H1 (cell line): Measurements from ENCODE around the gene CLDN9.

Experiments
- BACH1 ChIP-seq: IDR thresholded peaks from 2 replicates; pipeline ENCODE4 v1.6.1; 2012; ENCODE audit warnings: low read length, improper control_type of control experiment
- BCL11A ChIP-seq, 2 experiments: IDR thresholded peaks; one replicate each; pipeline ENCODE4 v1.6.1; 2011; ENCODE audit warnings: low read depth in 2 of 2, low read length in 2 of 2, mild to moderate bottlenecking in 2 of 2
- CBX5 ChIP-seq: fragments of 300-800, 300-1000 bp; sonication (generic); IDR thresholded peaks from 2 replicates; pipeline ENCODE4 v1.7.1; 2016; ENCODE audit warnings: antibody characterized with exemption, low read length, low read depth
- EP300 ChIP-seq, 2 experiments: IDR thresholded peaks; 1 replicate in 1 of 2; 2 replicates in 1 of 2; pipeline ENCODE4 v1.6.1; 2011 to 2012; ENCODE audit warnings: low read depth in 2 of 2, low read length in 2 of 2, mild to moderate bottlenecking in 2 of 2, borderline replicate concordance in 1 of 2, inconsistent platforms in 1 of 2, moderate library complexity in 1 of 2
- GABPA ChIP-seq: IDR thresholded peaks from 2 replicates; pipeline ENCODE4 v1.6.1; 2011; ENCODE audit warnings: mild to moderate bottlenecking, low read length, moderate library complexity, borderline replicate concordance; ENCODE audit not compliant: insufficient read depth
- JUN ChIP-seq: IDR thresholded peaks from 2 replicates; pipeline ENCODE4 v1.6.1; 2011; ENCODE audit warnings: low read depth, mild to moderate bottlenecking, improper control_type of control experiment, low read length
- NRF1 ChIP-seq: IDR thresholded peaks from 2 replicates; pipeline ENCODE4 v1.6.1; 2011; ENCODE audit warnings: mild to moderate bottlenecking, low read depth, low read length, improper control_type of control experiment
- POLR2A ChIP-seq, 2 experiments: IDR thresholded peaks; 1 replicate in 1 of 2; 2 replicates in 1 of 2; pipeline ENCODE4 v1.6.1; 2011; ENCODE audit warnings: low read depth in 2 of 2, low read length in 2 of 2, mild to moderate bottlenecking in 2 of 2; ENCODE audit errors: control extremely low read depth in 1 of 2
- POLR2AphosphoS5 ChIP-seq: IDR thresholded peaks from 2 replicates; pipeline ENCODE4 v1.6.1; 2011; ENCODE audit warnings: low read depth, low read length
- RAD21 ChIP-seq, 2 experiments: IDR thresholded peaks in 1 of 2; conservative IDR thresholded peaks in 1 of 2; 2 replicates each; pipeline ENCODE4 v1.6.1; 2011; ENCODE audit warnings: low read depth in 2 of 2, low read length in 2 of 2, improper control_type of control experiment in 1 of 2, inconsistent platforms in 1 of 2, mild to moderate bottlenecking in 1 of 2, moderate library complexity in 1 of 2
- TAF1 ChIP-seq: IDR thresholded peaks from 2 replicates; pipeline ENCODE4 v1.6.1; 2011; ENCODE audit warnings: mild to moderate bottlenecking, low read depth, low read length
- TF ChIP-seq, protein P1 (sequence below), 3 experiments: IDR thresholded peaks; 1 replicate in 2 of 3; 2 replicates in 1 of 3; pipeline versions ENCODE4 v1.5.1 to v1.6.1; 2011; ENCODE audit warnings: low read length in 3 of 3, mild to moderate bottlenecking in 3 of 3, inconsistent platforms in 2 of 3, low read depth in 1 of 3, moderate library complexity in 1 of 3; ENCODE audit not compliant: insufficient read depth in 1 of 3; ENCODE audit errors: control extremely low read depth in 1 of 3
- TF ChIP-seq, protein P2 (sequence below): IDR thresholded peaks from 2 replicates; pipeline ENCODE4 v1.6.1; 2011; ENCODE audit warnings: low read length, improper control_type of control experiment

DNA sequence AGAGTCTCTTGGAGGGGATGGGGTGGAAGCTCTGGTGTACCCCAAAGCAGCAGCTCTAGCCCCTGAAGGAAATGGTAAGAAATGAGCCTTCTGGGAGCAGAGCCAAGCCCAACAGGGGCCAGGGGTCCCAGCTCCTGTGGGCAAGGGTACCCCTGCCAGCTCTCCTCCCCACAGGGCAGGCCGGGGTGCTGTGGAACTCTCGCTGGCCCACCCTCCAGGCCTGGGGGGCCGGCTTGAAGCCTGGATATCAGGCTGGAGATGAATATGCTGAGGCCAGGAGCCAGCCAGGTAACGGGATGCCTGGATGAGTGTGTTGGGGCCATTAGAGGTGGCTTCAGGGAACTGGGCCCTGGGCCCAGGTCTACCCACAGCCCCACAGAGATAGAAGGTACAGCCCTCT, 12.2 kb upstream of the CLDN9 start:
- TF ChIP-seq, protein P1, sequence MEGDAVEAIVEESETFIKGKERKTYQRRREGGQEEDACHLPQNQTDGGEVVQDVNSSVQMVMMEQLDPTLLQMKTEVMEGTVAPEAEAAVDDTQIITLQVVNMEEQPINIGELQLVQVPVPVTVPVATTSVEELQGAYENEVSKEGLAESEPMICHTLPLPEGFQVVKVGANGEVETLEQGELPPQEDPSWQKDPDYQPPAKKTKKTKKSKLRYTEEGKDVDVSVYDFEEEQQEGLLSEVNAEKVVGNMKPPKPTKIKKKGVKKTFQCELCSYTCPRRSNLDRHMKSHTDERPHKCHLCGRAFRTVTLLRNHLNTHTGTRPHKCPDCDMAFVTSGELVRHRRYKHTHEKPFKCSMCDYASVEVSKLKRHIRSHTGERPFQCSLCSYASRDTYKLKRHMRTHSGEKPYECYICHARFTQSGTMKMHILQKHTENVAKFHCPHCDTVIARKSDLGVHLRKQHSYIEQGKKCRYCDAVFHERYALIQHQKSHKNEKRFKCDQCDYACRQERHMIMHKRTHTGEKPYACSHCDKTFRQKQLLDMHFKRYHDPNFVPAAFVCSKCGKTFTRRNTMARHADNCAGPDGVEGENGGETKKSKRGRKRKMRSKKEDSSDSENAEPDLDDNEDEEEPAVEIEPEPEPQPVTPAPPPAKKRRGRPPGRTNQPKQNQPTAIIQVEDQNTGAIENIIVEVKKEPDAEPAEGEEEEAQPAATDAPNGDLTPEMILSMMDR (IDR thresholded peaks at IDR 0.05; ENCODE audit: control extremely low read depth in 1 of 3, insufficient read depth in 1 of 3, low read depth in 1 of 3, low read length in 3 of 3): no peak
- no peak for TF ChIP-seq GABPA
- no peak for TF ChIP-seq JUN
- TF ChIP-seq BCL11A (IDR thresholded peaks at IDR 0.05; ENCODE audit: low read depth in 2 of 2, low read length in 2 of 2): no peak
- TF ChIP-seq RAD21 (IDR thresholded peaks at IDR 0.05 in 1 of 2, conservative IDR thresholded peaks at IDR 0.05 in 1 of 2; ENCODE audit: low read depth in 2 of 2, low read length in 2 of 2): no peak
- no peak for TF ChIP-seq EP300 (IDR thresholded peaks at IDR 0.05; ENCODE audit: borderline replicate concordance in 1 of 2, low read depth in 2 of 2, low read length in 2 of 2)
- TF ChIP-seq BACH1: no peak
- no peak for TF ChIP-seq NRF1
- no peak for TF ChIP-seq CBX5
- TF ChIP-seq POLR2AphosphoS5: no peak
- TF ChIP-seq POLR2A (IDR thresholded peaks at IDR 0.05; ENCODE audit: control extremely low read depth in 1 of 2, low read depth in 2 of 2, low read length in 2 of 2): no peak
- TF ChIP-seq, protein P2, sequence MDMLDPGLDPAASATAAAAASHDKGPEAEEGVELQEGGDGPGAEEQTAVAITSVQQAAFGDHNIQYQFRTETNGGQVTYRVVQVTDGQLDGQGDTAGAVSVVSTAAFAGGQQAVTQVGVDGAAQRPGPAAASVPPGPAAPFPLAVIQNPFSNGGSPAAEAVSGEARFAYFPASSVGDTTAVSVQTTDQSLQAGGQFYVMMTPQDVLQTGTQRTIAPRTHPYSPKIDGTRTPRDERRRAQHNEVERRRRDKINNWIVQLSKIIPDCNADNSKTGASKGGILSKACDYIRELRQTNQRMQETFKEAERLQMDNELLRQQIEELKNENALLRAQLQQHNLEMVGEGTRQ: no peak
- TF ChIP-seq TAF1: no peak
